ENCODE results near the gene SCFD2. TPM values are rescaled to one million over a fixed set of nuclear protein-coding genes. Genes with fewer than 3 reads are reported as not detected.

Gene SCFD2
- total and polyA plus RNA-seq, 2 experiments from 2014 or later, result 13.2 to 15.9 TPM

DNA sequence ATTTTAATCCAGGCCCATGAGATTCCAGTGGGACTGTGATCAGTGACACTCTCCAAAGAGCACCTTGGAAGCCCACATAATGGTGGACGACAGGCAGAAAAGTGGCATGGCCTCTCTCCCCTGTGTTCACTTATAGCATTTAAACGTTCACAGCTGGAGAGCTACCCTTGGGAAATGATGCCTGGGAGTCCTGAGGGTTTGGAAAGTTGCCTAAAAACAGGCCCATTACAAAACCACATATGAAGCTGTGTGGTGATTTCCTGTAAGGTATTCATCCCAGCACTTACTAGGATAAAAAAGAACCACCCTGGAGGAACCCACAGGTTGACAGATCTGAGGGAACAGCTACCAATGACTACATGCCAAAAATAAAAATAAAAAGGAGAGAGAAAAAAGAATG lies 310.6 kb downstream of the SCFD2 start:
- DNase-seq (ENCODE audit: low read depth in 1 of 2, low spot score in 1 of 2), result peak in 1 of 2 donors; percentile 93

DNA sequence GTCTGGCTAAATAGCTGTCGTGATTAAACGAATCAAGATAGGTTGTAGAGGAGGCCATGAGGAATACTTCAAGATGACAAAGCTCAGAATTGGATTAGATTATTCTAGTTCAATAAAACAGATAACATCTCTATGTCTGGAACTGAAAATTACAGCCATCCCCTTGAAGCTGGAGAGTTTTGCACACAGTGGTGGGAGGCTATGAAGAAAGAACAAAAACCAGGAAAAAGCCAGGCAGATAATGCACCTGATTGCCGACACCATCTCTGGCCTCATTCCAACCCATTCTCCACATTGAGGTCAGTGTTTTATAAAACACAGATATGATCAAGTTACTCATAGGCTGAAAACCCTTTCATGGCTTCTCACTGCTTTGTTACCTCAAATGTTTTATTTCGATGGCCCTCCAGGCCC lies 315.5 kb downstream of the SCFD2 start:
- TF ChIP-seq, protein P1, sequence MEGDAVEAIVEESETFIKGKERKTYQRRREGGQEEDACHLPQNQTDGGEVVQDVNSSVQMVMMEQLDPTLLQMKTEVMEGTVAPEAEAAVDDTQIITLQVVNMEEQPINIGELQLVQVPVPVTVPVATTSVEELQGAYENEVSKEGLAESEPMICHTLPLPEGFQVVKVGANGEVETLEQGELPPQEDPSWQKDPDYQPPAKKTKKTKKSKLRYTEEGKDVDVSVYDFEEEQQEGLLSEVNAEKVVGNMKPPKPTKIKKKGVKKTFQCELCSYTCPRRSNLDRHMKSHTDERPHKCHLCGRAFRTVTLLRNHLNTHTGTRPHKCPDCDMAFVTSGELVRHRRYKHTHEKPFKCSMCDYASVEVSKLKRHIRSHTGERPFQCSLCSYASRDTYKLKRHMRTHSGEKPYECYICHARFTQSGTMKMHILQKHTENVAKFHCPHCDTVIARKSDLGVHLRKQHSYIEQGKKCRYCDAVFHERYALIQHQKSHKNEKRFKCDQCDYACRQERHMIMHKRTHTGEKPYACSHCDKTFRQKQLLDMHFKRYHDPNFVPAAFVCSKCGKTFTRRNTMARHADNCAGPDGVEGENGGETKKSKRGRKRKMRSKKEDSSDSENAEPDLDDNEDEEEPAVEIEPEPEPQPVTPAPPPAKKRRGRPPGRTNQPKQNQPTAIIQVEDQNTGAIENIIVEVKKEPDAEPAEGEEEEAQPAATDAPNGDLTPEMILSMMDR (IDR thresholded peaks at IDR 0.05; ENCODE audit: low read depth, low read length), result no peak
- Histone ChIP-seq H3K9me3 (ENCODE audit: low read depth) (no peaks in the 10 kb centered on the region), H3K27me3 (no peaks in the 10 kb centered on the region), H3K4me1 (ENCODE audit: low read depth) (no peaks in the 10 kb centered on the region), H3K36me3 (no peaks in the 10 kb centered on the region), H3K4me3 (no peak overlapping the region), H3K27ac (no peak overlapping the region)
- peak in 1 of 2 donors; percentile 48 for DNase-seq (ENCODE audit: low read depth in 1 of 2, low spot score in 1 of 2)

More for the DNA sequence above, 310.6 kb downstream of the SCFD2 start:
- TF ChIP-seq, protein P1 (IDR thresholded peaks at IDR 0.05; ENCODE audit: low read depth, low read length), result no peak
- no peaks in the 10 kb centered on the region for H3K36me3 ChIP-seq
- H3K27me3 ChIP-seq, result no peaks in the 10 kb centered on the region
- H3K4me3 ChIP-seq, result no peak overlapping the region
- H3K4me1 ChIP-seq (ENCODE audit: low read depth), result no peaks in the 10 kb centered on the region
- no peaks in the 10 kb centered on the region for H3K9me3 ChIP-seq (ENCODE audit: low read depth)
- H3K27ac ChIP-seq, result no peak overlapping the region

DNA sequence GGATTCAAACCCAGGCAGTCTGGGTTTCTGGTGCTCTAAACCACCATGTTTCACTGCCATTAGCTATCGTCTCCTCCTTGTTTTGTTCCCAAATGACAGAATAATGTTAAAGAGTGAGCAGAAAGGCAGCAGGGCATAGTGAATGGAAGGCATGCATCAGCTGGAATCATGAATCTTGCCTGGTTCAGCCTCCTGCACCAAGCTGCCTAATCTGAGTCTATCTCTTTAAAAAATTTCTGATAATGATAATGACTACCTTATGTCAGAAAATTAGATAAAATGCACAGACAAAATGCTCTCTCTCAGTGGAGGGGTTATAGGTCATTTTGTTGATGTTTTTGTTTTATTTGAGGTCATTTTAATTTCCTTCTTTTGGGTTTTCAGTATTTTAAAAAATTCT lies 316.3 kb downstream of the SCFD2 start:
- H3K4me1 ChIP-seq (ENCODE audit: low read depth), result no peaks in the 10 kb centered on the region
- no peaks in the 10 kb centered on the region for H3K27me3 ChIP-seq
- TF ChIP-seq, protein P1 (IDR thresholded peaks at IDR 0.05; ENCODE audit: low read depth, low read length), result no peak
- no peaks in the 10 kb centered on the region for H3K36me3 ChIP-seq
- no peak for DNase-seq (ENCODE audit: low read depth in 1 of 2, low spot score in 1 of 2)
- no peak overlapping the region for H3K4me3 ChIP-seq
- no peaks in the 10 kb centered on the region for H3K9me3 ChIP-seq (ENCODE audit: low read depth)
- H3K27ac ChIP-seq, result no peak overlapping the region

DNA sequence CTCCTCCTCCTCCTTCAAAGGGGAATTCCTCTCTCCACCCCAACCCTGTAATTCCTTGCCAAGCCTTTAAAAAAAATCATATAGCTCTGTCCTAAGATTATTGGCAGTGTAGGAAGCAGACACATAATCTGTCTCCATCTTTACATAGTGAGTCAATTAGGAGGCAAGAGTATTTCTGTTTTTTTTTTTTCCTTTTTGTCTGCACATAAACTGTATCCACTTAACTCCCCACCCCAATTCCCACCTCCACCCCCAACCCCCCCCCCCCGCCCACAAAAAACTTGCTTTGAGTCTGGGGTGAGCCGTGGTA lies 321.3 kb downstream of the SCFD2 start:
- TF ChIP-seq, protein P1 (IDR thresholded peaks at IDR 0.05; ENCODE audit: low read depth, low read length), result no peak
- Histone ChIP-seq H3K27me3 (no peaks in the 10 kb centered on the region), H3K36me3 (no peaks in the 10 kb centered on the region), H3K27ac (no peak overlapping the region), H3K4me1 (ENCODE audit: low read depth) (no peaks in the 10 kb centered on the region), H3K9me3 (ENCODE audit: low read depth) (no peaks in the 10 kb centered on the region), H3K4me3 (no peak overlapping the region)
- DNase-seq (ENCODE audit: low read depth in 1 of 2, low spot score in 1 of 2), result no peak

DNA sequence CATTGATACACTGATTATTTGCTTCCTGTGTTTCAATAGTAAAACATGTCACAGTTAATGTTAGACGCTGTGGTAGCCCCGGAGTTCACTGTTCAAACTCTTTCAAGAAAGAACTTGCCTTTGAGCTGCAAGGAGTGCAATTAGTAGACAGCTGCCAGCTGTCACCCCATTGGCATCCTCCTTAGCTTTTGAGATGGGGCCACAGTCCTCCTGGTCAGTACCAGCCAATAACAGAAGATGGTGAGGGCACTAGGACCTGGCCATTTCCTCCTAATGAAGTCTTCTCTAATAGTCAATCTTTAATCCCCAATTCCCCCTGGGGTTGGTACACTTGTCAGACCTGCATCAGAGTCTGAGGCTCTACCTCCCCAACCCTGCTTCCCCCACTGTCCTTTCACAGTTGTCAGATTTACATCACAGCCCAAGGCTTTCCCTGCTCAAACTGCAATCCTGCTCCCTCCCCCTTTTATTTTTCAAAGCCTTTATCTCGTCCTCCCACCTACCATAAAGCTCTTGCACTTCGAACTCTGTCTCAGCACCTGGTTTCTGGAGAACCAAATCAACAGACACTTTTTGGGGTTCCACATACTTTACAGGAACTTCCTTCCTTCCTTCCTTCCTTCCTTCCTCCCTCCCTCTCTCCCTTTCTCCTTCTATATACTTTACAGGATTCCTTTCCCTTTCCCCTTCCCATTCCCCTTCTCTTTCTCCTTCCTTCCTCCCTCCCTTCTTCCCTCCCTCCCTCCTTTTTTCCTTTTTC lies 321.8 kb downstream of the SCFD2 start:
- H3K4me1 ChIP-seq (ENCODE audit: low read depth), result no peaks in the 10 kb centered on the region
- TF ChIP-seq, protein P1 (IDR thresholded peaks at IDR 0.05; ENCODE audit: low read depth, low read length), result no peak
- no peaks in the 10 kb centered on the region for H3K9me3 ChIP-seq (ENCODE audit: low read depth)
- no peaks in the 10 kb centered on the region for H3K27me3 ChIP-seq
- H3K36me3 ChIP-seq, result no peaks in the 10 kb centered on the region
- no peak for DNase-seq (ENCODE audit: low read depth in 1 of 2, low spot score in 1 of 2)
- no peak overlapping the region for H3K4me3 ChIP-seq
- H3K27ac ChIP-seq, result no peak overlapping the region

All from cardiac muscle cell (in vitro differentiated cells and primary cell).